ENCODE results near the gene SPEF2.

SPEF2 gene

DNA sequence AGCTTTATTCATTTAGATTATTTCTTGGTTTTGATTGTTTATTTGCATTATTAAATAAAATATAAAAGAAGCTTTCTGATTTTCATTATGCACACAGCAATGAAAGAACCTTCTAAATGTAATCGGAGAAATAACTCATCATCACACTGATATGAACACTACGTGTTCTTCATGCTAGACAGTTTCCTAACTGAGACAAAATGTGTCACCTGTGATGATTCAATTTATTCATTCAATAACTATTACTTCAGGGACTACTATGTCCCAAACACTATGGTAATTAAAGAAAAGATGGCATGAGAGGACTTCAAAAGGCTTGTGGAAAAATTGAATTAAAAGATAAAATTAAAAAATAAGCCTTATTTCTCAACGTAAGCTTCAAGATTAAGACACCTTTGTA, 118.1 kb downstream of the SPEF2 start:
- no peak for DNase-seq

DNA sequence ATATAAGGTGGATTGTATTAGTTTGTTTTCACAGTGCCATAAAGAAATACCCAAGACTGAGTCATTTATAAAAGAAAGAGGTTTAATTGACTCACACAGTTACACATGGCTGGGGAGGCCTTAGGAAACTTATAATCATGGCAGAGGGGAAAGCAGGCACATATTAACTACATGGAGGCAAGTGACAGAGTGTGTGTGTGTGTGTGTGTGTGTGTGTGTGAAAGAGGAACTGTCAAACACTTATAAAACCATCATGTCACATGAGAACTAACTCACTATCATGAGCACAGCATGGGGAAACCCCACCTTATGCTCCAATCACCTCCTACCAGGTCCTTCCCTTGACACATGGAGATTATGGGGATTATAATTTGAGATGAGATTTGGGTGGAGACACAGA, 118.6 kb downstream of the SPEF2 start:
- no peak for DNase-seq

DNA sequence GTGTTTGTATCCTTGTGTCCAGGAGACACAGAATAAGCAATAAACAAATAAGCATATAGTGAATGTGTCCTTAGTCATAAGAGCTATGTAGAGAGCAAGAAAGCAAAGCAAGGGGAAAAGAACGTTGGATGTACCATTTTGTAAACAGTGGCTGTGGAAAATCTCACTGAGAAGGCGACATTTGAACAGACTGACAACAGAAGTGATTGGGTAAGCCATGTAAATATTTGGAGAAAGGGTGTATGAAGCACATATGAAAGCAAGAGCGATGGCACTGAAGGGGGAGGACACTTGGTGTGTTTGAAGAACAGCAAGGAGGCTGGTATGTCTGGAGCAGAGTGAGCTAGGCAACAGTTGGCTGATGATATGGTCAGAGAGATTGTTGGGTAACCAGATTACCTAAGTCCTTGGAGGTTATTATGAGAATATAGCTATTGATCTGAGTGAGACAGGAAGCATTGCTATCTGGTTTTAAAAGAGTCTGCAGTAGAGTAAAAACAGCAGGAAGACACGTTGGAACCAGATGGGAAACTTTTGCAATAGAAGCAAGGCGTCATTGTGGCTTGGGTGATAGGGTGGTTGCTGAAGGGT, 123.6 kb downstream of the SPEF2 start:
- no peak for DNase-seq

DNA sequence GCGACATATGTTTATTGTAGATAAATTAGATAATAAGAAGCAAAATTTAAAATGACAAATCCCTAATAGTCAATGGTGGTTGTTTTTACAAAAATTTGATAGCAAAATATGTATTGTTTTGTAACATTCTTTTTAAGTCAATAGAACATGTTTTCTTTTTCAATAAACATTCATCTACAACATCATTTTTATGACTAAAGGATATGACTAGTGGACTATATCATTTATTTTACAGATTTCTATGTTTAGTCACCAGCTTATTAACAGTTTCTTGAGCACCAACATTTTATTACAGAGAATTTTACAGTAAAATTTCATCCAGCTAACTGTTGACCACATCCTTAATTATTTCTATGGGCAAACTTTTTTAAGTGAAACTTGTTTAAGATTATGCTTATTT, 124.3 kb downstream of the SPEF2 start:
- DNase-seq, result no peak

DNA sequence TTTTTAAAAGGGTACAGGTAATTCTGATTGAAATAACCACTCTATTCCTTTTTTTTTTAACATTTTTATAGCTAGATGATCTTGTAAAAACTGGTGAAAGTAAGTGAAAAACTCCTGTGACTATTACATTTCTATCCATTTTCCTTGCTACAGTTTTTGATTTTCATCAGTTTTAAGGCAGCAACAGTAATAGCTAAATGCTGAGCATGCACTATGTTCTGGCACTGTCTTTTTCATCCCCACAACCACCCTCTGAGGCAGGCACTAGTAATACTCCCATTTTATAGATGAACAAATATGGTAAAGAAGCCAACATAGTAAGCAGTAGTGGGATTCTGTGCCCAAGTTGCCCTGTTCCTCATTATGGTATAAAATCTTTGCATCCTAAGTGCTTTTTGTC, 126.0 kb downstream of the SPEF2 start:
- DNase-seq, result no peak

DNA sequence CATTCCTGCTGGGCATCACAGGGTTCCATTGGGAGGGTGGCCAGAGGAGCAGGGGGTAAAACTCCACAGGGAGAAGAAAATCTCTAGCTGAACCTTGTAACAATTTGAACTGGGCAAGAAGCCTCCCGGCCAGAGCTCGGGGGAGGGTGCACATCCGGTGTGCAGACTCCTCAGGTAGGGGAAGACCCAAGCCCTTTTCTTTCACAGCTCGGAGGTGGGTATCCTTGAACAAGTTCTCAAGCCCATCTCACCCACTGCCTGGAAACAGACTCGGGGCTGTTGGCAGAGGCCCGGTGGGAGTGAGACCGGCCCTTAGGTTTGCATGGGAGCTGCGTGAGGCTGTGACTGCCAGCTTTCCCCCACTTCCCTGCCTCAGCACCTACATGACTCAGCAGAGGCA, 127.5 kb downstream of the SPEF2 start:
- DNase-seq, result no peak

DNA sequence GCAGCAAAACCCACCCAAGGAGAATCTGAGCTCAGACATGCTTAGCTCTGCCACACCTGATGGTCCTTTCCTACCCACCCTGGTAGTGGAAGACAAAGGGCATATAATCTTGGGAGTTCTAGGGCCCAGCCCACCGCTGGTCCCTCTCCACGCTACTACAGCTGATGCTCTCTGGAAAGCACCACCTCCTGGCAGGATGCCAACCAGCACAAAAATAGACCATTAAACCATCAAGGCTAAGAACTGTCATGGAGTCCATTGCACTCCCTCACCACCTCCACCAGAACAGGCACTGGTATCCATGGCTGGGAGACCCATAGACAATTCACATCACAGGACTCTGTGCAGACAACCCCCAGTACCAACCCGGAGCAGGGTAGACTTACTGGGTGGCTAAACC, 128.0 kb downstream of the SPEF2 start:
- no peak for DNase-seq

DNA sequence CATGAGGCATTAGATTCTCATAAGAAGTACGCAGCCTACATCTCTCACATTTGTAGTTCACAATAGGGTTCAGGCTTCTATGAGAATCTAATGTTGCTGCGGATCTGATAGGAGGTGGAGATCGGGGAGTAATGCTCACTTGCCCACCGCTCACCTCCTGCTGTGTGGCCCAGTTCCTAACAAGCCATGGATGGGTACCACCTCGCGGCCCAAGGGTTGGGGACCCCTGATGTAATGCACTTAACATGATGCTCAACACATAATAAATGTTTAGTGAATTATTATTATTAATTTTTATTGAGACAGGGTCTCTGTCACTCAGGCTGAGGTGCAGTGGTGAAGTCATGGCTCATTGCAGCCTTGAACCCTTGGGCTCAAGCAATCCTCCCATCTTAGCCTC, 134.3 kb downstream of the SPEF2 start:
- DNase-seq, result no peak

DNA sequence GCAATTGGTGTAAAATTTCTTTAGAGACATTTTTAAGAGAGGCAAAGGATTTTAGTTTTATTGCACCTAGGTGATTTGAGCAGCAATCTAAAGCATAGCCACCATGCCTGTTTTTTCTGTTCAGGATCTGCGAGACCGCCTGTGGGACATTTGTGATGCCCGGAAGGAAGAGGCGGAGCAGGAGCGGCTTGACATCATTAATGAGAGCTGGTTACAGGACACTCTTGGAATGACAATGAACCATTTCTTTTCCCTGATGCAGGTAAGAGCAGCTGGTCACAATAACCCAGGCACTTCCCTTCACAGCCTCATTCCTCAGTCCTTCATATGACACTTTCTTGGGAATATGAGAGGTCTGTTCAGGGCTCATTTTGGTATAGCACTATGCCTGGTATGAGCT, 135.8 kb downstream of the SPEF2 start:
- DNase-seq, result no peak

DNA sequence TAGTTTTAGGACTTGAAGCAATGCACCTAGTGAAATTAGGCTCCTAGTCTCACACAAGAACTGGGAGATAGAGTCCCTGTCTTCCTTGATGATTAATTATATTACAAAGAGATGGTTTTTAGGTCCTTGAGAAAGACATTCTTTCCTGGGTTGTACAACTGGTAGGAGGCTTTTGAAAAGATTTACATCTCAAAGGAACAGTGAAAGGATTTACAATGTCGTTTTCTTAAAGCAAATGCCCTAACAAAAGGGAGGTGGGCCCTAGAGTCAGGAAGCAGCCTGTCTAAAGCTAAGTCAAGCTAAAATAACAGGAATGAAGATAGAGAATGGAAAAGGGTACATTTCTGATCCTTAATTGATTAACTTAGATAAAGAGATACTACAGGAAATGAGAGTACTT, 136.8 kb downstream of the SPEF2 start:
- DNase-seq, result no peak

DNA sequence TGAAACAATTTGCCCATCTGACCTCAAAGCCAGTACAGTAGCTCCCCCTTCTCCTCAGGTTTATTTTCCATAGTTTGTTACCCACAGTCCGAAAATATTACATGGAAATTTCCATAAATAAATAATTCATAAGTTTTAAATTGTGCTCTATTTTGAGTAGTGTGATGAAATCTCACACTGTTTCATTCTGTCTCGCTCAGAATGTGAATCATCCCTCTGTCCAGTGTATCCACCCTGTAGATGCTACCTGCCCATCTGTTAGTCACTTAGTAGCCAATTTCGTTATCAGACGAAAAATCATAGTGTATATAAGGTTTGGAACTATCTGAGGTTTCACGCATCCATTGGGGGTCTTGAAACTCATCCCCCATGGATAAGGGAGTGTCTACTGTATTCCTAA, 138.3 kb downstream of the SPEF2 start:
- no peak for DNase-seq

DNA sequence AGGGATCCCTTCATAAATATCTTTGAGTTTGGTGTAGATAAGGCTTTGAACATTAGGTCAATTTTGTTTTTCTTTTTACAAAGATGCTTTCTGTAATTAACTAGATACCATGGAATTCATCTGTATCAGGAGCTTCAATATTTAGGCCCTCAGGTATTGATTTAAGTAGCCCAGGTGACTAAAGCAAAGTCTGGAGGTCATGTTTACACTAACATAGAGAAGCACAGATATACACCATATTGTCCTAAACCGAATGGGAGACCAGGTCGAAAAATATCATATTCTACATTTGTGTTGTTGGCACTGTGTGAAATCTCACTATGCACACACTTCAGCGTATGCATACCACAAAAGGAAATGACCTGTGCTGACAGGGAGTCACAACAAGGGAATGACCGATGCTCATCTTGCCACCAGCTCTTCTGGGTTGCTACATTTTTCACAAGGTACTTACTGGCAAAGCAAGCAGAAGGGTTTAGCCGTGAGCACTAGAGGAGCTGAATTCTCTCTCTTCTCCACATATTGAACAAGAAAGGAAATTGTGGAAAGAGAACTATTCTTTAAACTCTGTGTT, 140.6 kb downstream of the SPEF2 start:
- DNase-seq, result no peak

DNA sequence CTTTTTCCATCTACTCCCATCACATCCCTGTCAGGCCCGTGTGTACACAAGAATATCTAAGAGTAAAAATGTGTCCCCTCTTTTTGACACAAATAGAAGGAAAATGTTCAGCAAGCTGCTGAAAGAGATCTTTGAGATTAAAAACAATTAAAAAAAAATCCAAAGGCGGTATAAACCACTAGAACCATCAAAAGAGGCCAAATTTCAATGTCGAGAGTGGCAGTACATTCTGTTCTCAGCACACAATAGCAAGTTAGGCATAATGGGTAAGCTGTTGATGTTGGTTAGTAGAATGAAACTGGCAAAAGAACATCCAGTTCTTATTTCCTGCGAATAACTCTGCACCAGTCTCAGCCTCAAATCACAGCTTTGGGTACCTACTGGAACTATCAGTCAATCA, 143.9 kb downstream of the SPEF2 start:
- no peak for DNase-seq

DNA sequence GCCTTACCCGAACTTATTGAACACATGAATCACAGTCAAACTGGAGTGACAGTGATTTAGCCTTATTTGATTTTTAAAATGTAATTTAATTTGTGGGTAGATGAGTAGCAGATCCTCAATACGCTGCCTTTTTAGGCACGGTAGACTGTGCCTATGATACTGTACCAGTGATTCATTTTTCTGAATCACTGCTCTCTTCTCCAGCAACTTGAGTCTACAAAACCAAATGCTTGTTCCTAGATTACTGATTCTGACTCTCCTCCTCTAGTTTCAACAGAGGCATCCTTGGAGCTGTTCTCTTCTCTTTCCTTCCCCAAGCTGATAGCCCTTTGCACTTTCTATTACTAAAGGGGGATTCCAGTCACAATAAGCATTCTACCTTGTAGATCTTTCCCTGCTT, 144.7 kb downstream of the SPEF2 start:
- no peak for DNase-seq

DNA sequence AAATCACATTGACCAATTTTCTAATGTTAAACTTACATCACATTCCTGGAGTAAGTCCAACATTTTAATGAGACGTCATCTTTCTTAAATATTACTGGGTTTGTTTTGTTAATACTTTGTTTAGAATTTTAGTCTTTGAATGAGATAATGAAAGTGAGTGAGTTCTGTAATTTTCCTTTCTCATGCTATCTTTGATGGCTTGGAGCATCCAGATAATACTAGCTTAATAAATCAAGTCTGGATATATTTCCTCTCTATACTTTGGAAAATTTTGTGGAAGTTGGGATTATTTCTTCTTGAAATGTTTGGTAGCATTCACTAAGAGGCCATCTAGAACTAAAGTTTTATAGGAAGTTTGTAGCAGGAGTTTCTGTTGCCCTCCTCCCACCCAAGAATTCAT, 148.3 kb downstream of the SPEF2 start:
- no peak for DNase-seq

DNA sequence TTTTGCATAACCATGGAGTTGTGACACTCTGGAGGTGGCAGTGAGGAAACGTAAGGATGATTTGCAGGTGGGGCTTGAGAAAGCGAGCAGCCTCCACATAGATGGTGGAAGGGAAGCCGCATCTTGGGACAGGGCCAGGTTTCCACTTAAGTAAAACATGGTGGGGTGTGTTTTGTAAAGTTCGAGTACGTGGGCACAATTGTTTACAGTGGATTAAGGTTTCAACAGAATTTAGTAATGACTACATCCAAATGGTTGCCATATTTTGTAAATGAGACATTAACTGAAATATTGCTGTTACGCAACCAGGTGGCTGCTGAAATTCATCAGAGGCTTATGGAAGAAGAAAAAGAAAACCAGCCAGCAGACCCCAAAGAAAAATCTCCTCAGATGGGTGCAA, 153.6 kb downstream of the SPEF2 start:
- no peak for DNase-seq

DNA sequence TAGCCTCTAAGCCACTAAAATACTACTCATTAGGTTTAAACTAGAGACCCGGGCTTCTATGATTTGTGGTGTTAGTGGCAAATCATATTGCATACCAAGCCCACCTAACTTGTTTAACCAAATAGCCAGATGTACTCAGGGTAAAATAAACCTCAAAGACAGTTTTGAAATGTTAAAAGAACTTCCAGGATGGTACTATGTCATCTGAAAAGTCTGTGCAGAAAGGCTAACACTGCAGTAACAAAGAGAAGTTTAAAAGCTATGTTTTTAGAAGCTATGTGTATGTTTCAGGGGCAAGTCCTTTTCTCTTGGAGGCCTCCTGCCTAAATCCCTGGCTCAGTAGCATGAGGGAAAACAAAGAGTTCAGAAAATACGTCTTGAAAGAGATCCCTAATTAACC, 154.2 kb downstream of the SPEF2 start:
- DNase-seq, result no peak

DNA sequence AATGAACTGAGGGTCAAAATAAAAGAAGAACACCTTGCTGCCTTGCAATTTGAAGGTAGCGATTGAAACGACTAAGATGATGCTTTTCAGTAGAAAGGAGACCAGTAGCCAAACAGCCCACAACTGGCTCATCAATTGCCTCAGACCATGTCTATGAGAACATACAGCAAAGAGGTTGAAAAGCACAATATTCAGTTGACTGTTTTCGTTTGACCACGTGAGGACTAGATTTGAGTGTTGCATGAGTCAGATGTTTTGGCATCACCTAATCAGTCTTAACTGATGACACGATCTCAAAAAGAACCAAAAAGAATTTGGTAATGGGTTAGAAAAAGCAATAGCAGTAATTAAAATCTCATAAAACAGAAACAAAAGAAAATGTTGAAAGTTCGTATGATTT, 156.3 kb downstream of the SPEF2 start:
- DNase-seq, result no peak

DNA sequence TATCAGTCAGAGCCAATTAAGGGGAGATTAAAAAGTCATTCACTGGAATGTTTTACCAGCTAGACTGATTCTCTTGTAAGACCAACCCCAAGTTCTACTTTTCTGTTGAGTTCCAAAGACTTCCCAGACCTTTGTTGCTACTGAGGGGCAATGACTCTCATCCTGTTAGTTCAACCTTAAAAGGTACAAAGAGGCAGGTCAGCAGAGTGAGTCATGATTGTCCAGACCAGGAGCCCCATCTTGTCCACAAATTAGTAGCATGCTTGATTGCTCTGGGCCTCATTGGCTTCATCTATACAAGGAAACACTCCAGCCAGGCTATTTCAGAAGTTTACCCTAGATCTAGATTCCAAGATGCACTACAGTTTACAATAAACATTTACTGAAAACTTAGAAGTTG, 159.1 kb downstream of the SPEF2 start:
- DNase-seq, result no peak

DNA sequence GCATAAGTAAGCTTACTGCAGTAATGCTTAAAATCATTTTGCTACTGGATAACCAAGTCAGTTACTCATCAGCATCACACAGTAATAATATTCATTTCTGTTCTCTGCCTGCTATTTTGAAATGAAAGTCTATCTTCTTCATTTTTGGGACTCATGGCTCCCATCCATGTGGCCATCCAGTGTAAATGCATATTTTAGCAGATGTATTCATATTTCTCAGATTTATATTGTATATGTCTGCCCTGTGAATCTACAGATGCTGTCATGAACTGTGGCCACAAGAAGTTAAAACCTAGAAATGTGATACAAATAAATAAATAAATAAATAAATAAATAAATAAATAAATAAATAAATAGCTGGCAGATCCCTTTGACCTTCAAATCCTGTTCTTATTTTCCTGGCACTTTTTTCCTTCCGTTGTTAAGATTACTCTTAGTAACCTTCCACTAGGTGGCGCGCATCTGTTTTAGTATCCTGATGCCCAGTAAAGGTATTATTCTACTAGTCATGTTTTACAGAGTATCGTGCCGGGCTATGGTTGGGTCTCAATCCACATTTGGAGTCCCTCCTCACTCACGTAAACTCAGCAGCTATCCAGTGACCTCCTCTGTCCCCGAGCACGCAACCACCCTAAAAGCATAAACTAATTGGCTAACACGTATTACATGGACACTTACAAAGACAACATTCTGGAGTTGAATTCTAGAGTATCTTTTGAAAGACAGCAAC, 159.9 kb downstream of the SPEF2 start:
- DNase-seq, result peak; percentile 47

DNA sequence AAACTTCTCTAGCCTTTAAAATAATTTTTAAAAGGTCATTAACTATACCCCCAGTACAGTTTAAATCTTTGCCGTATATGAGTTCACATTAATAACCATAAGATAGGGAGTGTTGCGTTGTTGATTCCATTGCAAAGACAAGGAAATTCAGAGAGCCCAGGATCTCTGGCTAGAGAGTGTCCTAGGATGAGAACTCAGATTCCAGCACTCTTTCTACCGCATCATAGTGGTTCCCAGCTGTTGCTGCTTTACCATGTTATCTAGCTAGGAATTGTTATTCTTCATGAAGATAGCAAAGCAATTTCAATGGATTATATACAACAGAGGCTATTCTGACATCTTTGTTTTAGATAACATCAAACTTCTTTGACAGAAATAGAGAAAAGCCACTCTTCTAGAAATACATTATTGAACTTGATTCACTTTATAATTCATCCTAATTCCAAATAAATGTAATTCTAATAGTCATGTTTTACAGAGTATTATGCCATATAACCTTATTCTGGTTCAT, 160.7 kb downstream of the SPEF2 start:
- DNase-seq, result no peak

DNA sequence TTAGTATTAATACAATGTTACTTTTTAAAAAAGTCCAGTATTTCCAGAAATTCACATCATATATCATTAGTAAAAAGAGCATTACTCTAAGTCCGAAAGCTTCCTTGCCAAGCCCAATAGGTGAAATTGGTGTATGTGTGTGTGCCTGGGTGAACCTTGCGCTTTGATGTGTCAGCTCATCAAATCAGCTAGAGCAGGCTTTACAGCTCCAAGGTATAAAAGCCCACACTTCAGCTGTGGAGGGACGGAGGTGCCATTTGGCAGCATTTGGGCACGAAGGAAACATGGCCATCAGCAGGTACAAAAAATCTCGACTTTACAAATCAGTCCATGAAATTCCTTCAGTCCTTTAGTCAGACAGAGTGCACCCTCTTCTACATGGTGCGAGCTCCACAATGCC, 162.6 kb downstream of the SPEF2 start:
- no peak for DNase-seq

DNA sequence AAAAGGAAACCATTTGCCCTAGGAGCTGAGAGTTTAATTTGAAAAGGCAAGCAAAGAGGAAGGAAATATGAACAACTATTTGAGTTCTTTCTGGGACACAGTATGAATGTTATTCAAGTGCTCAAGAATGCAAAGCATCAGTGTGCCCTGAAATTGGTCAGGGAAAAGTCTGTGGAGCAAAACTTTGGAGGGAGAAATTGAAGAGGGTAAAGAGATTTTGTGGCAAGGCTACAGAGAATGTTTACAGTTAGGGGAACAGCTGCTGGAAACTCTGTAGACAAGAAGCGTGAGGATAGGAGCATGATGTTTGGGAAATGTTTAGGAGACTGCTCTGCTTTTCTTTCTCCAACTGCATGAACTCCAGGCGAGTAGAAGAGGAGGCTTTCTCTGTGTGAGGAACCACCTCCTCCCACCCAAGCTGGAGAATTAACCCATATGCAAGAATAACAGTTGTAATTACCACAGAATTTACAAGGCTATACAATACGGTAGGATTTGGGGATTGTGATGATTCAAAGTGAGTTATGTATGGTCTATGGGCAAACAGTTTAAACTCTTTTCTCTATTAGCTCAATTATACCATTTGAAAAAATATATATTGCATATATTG, 163.6 kb downstream of the SPEF2 start:
- no peak for DNase-seq

DNA sequence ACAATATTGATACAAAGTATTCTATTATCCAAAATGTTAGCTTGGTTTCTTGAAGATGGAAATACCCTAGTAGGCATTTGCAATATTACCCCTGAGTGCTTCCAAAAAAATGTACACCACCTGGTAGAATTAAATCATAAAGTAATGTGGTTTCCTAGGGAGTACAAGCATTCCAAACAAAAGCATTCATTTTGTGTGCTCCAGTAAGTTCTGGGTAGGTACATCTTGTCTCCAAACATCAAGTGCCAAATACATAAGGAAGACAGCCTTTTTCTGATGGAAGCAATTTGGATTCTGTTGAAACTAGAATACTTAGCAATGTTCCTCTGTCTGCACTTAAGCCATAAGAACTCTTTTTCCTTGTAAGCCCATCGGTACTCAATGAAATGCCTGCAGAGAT, 165.9 kb downstream of the SPEF2 start:
- no peak for DNase-seq

Data from NCI-H2107 (cell line).